Measurements from ENCODE around the gene CRYGC.
A peak's percentile ranks its signal among the peaks of the same experiment; 100 is the strongest.
"Not testable (repeated sequence)": the region's sequence is repeated elsewhere in the genome, so short reads cannot be mapped to it uniquely, and the experiment has no call there.

Gene CRYGC

GRCh38 chr2:208129744-208130711, at the start of gene CRYGC:
TSS of gene CRYGC (minus strand) at chr2:208129828. CDS start at chr2:208129792, 36 bp downstream.
- DNase-seq (ENCODE audit: low read depth), result no peak

GRCh38 chr2:208179028-208179609, 49.5 kb upstream of the CRYGC start:
- DNase-seq (ENCODE audit: low read depth), result no peak

- DNase-seq (ENCODE audit: low read depth), result no peak
Measured at GRCh38 chr2:208175840-208176153, 46.2 kb upstream of the CRYGC start.

- peak; percentile 79 for DNase-seq (ENCODE audit: low read depth)
Measured at GRCh38 chr2:208175069-208175839, 45.6 kb upstream of the CRYGC start.

GRCh38 chr2:208174144-208174543, 44.5 kb upstream of the CRYGC start:
- no peak for DNase-seq (ENCODE audit: low read depth)

- DNase-seq (ENCODE audit: low read depth), result no peak
Measured at GRCh38 chr2:208172125-208172524, 42.5 kb upstream of the CRYGC start.

GRCh38 chr2:208164951-208165755, 35.5 kb upstream of the CRYGC start:
- no peak for DNase-seq (ENCODE audit: low read depth)

GRCh38 chr2:208163489-208163888, 33.9 kb upstream of the CRYGC start, which contains the start of gene CRYGA:
TSS of gene CRYGA (minus strand) at chr2:208163589. CDS start at chr2:208163556, 33 bp downstream.
- DNase-seq (ENCODE audit: low read depth), result no peak

GRCh38 chr2:208156439-208156838, 26.8 kb upstream of the CRYGC start:
- DNase-seq (ENCODE audit: low read depth), result no peak

GRCh38 chr2:208153156-208153555, 23.5 kb upstream of the CRYGC start:
- DNase-seq (ENCODE audit: low read depth), result peak; percentile 9

GRCh38 chr2:208150956-208151355, 21.3 kb upstream of the CRYGC start:
- DNase-seq (ENCODE audit: low read depth), result no peak

- no peak for DNase-seq (ENCODE audit: low read depth)
Measured at GRCh38 chr2:208150094-208150493, 20.5 kb upstream of the CRYGC start.

GRCh38 chr2:208148803-208149202, 19.2 kb upstream of the CRYGC start:
- DNase-seq (ENCODE audit: low read depth), result no peak

- DNase-seq (ENCODE audit: low read depth), result no peak
Measured at GRCh38 chr2:208147759-208148158, 18.1 kb upstream of the CRYGC start.

- DNase-seq (ENCODE audit: low read depth), result no peak
Measured at GRCh38 chr2:208147008-208147407, 17.4 kb upstream of the CRYGC start.

- DNase-seq (ENCODE audit: low read depth), result no peak
Measured at GRCh38 chr2:208146006-208146405, 16.4 kb upstream of the CRYGC start, which contains the start of gene CRYGB. TSS of gene CRYGB (minus strand) at chr2:208146158. CDS start at chr2:208146120, 38 bp downstream.

- DNase-seq (ENCODE audit: low read depth), result no peak
Measured at GRCh38 chr2:208142925-208143799, 13.5 kb upstream of the CRYGC start.

- peak; percentile 16 for DNase-seq (ENCODE audit: low read depth)
Measured at GRCh38 chr2:208142240-208142924, 12.8 kb upstream of the CRYGC start.

- no peak for DNase-seq (ENCODE audit: low read depth)
Measured at GRCh38 chr2:208139447-208139846, 9.8 kb upstream of the CRYGC start.

GRCh38 chr2:208138334-208138733, 8.7 kb upstream of the CRYGC start:
- DNase-seq (ENCODE audit: low read depth), result not testable (repeated sequence)

Data from EH (cell line).